ENCODE results near the gene GJB4.

DNA sequence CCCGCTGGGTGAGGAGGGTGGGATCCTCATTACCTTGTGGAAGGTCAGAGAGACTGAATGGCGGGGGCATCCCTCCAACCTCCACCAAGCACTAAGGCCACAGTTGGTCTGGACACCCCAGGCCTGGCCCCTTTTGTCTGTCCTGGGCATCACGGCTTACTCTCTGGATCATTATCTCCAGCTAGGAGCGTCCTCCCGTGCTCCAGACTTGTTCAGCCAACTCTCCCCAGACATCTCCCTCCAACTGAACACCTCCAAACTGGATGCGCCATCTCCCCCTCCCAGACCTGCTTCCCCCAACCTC lies 11.9 kb upstream of the GJB4 start:
- TF ChIP-seq, protein P1, sequence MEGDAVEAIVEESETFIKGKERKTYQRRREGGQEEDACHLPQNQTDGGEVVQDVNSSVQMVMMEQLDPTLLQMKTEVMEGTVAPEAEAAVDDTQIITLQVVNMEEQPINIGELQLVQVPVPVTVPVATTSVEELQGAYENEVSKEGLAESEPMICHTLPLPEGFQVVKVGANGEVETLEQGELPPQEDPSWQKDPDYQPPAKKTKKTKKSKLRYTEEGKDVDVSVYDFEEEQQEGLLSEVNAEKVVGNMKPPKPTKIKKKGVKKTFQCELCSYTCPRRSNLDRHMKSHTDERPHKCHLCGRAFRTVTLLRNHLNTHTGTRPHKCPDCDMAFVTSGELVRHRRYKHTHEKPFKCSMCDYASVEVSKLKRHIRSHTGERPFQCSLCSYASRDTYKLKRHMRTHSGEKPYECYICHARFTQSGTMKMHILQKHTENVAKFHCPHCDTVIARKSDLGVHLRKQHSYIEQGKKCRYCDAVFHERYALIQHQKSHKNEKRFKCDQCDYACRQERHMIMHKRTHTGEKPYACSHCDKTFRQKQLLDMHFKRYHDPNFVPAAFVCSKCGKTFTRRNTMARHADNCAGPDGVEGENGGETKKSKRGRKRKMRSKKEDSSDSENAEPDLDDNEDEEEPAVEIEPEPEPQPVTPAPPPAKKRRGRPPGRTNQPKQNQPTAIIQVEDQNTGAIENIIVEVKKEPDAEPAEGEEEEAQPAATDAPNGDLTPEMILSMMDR (IDR thresholded peaks at IDR 0.05; ENCODE audit: low read depth, low read length) = no peak
- no peak for TF ChIP-seq POLR2A (IDR thresholded peaks at IDR 0.05; ENCODE audit: extremely low read depth, insufficient read length)

All from NB4 (cell line).